ENCODE results near the gene AVPR1A.
"Not testable (repeated sequence)": the region's sequence is repeated elsewhere in the genome, so short reads cannot be mapped to it uniquely, and the experiment has no call there.

Gene AVPR1A

GRCh38 chr12:63150713-63151622 is at the start of gene AVPR1A:
TSS of gene AVPR1A (minus strand) at chr12:63151201. CDS start at chr12:63150836, 365 bp downstream.
- peak; percentile 55 for DNase-seq

GRCh38 chr12:63196168-63196567 is 45.2 kb upstream of the AVPR1A start:
- no peak for DNase-seq

- no peak for DNase-seq
These were observed 28.2 kb upstream of the AVPR1A start for GRCh38 chr12:63179224-63179623.

GRCh38 chr12:63170321-63170720 is 19.3 kb upstream of the AVPR1A start:
- DNase-seq: no peak

GRCh38 chr12:63167741-63168140 is 16.7 kb upstream of the AVPR1A start:
- DNase-seq: not testable (repeated sequence)

GRCh38 chr12:63164911-63165310 is 13.9 kb upstream of the AVPR1A start:
- DNase-seq: no peak

- no peak for DNase-seq
These were observed 12.5 kb upstream of the AVPR1A start for GRCh38 chr12:63163541-63163940.

GRCh38 chr12:63155375-63155774 is 4.4 kb upstream of the AVPR1A start:
- no peak for DNase-seq

GRCh38 chr12:63154560-63154959 is 3.6 kb upstream of the AVPR1A start:
- no peak for DNase-seq

- DNase-seq: no peak
These were observed 1.3 kb upstream of the AVPR1A start for GRCh38 chr12:63152321-63152700.

GRCh38 chr12:63151623-63152320 is 771 bp upstream of the AVPR1A start:
- DNase-seq: peak; percentile 85

- DNase-seq: peak; percentile 49
These were observed 890 bp downstream of the AVPR1A start for GRCh38 chr12:63149909-63150712.

GRCh38 chr12:63144556-63144955 is 6.4 kb downstream of the AVPR1A start:
- DNase-seq: no peak

- no peak for DNase-seq
These were observed 12.5 kb downstream of the AVPR1A start for GRCh38 chr12:63138488-63138887.

GRCh38 chr12:63133981-63134380 is 17.0 kb downstream of the AVPR1A start:
- no peak for DNase-seq

GRCh38 chr12:63132201-63132600 is 18.8 kb downstream of the AVPR1A start:
- DNase-seq: no peak

GRCh38 chr12:63129927-63130326 is 21.1 kb downstream of the AVPR1A start:
- DNase-seq: peak; percentile 96

GRCh38 chr12:63124778-63125177 is 26.2 kb downstream of the AVPR1A start:
- no peak for DNase-seq

GRCh38 chr12:63103494-63104131 is 47.4 kb downstream of the AVPR1A start:
- DNase-seq: peak; percentile 63

GRCh38 chr12:63101920-63102319 is 49.1 kb downstream of the AVPR1A start:
- no peak for DNase-seq

- peak; percentile 50 for DNase-seq
These were observed 52.1 kb downstream of the AVPR1A start for GRCh38 chr12:63098851-63099250.

- no peak for DNase-seq
These were observed 55.5 kb downstream of the AVPR1A start for GRCh38 chr12:63095369-63095980.

All from hematopoietic multipotent progenitor cell treated with erythropoietin and hydrocortisone succinate and interleukin-3 and kit ligand, for 4 days (in vitro differentiated cells).